A673 (cell line): Measurements from ENCODE around the gene CDK12. TPM values are rescaled to one million over a fixed set of nuclear protein-coding genes. Genes with fewer than 3 reads are reported as not detected.
A peak's percentile ranks its signal among the peaks of the same experiment; 100 is the strongest.

Source experiments
- BruUV-seq: library from RNA; stranded (reverse); fragments of 400-500 nt; replicated peaks from 2 replicates; lab custom pipeline; 2021; lab: Mats Ljungman, UMichigan
- CTCF ChIA-PET: fragments of 300-600 bp; sonication (Branson Sonifier 250); formaldehyde crosslinking; loops from one replicate; lab custom pipeline; 2022; ENCODE audit warnings: antibody characterized with exemption; lab: Charles Lee
- POLR2A ChIA-PET: fragments of 300-600 bp; sonication (Branson Sonifier 250); formaldehyde crosslinking; loops from one replicate; lab custom pipeline; 2022; ENCODE audit warnings: antibody characterized with exemption; ENCODE audit not compliant: low non-redundant PET; lab: Charles Lee
- DNase-seq: peaks from one replicate; pipeline ENCODE4 v3.0.0-alpha.2; 2015; ENCODE audit warnings: low spot score
- H3K27ac ChIP-seq: fragments of 200-600 bp; sonication (generic); 2 replicates; pipeline ENCODE4 v1.5.1; 2016; ENCODE audit warnings: mixed run types, low read depth, mild to moderate bottlenecking, mixed read lengths, antibody characterized with exemption, low read length; ENCODE audit not compliant: poor library complexity, severe bottlenecking
- H3K27me3 ChIP-seq: fragments of 200-600 bp; sonication (generic); replicated peaks from 2 replicates; pipeline ENCODE4 v1.6.1; 2017; ENCODE audit warnings: mixed run types, low read depth, mild to moderate bottlenecking, mixed read lengths, antibody characterized with exemption, low read length; ENCODE audit not compliant: insufficient read depth, poor library complexity
- H3K36me3 ChIP-seq: fragments of 200-600 bp; sonication (generic); 2 replicates; pipeline ENCODE4 v1.6.1; 2016; ENCODE audit warnings: mixed run types, mild to moderate bottlenecking, mixed read lengths, antibody characterized with exemption, low read length; ENCODE audit not compliant: insufficient read depth, poor library complexity, severe bottlenecking
- H3K4me1 ChIP-seq: fragments of 200-600 bp; sonication (generic); 2 replicates; pipeline ENCODE4 v1.6.1; 2017; ENCODE audit warnings: mixed run types, mild to moderate bottlenecking, mixed read lengths, antibody characterized with exemption, low read length; ENCODE audit not compliant: insufficient read depth, poor library complexity, severe bottlenecking
- H3K4me3 ChIP-seq: fragments of 200-600 bp; sonication (generic); 2 replicates; pipeline ENCODE4 v1.5.1; 2016; ENCODE audit warnings: low read depth, mixed run types, mild to moderate bottlenecking, mixed read lengths, low read length; ENCODE audit not compliant: poor library complexity, severe bottlenecking
- H3K9me3 ChIP-seq: fragments of 200-600 bp; sonication (generic); 2 replicates; pipeline ENCODE4 v1.6.1; 2016; ENCODE audit warnings: mixed run types, low read depth, mild to moderate bottlenecking, mixed read lengths, antibody characterized with exemption, low read length; ENCODE audit not compliant: poor library complexity, severe bottlenecking
- CTCF ChIP-seq: fragments of 300-800, 200-600 bp; sonication (generic); conservative IDR thresholded peaks from 2 replicates; pipeline ENCODE4 v1.5.1; 2017; ENCODE audit warnings: low read depth, mild to moderate bottlenecking, antibody characterized with exemption, low read length, moderate library complexity, mixed read lengths
- EZH2 ChIP-seq: fragments of 200-600 bp; sonication (generic); IDR thresholded peaks from 2 replicates; pipeline ENCODE4 v1.6.1; 2017; ENCODE audit warnings: borderline replicate concordance, low read depth, mild to moderate bottlenecking, mixed read lengths, antibody characterized with exemption, low read length; ENCODE audit not compliant: poor library complexity, severe bottlenecking
- intact Hi-C: fragments of 100-400 bp; cut with micrococcal nuclease; formaldehyde crosslinking; loops from one replicate; pipeline ENCODE4 v1.10.0; 2022; ENCODE audit not compliant: unreplicated experiment
- total RNA-seq: library from RNA; stranded (reverse); gene quantifications from 2 replicates; pipeline ENCODE4 v1.2.3, GENCODE V29; 2021

Gene CDK12
- total RNA-seq, 1 experiment from 2014 or later, result 43.5 TPM

GRCh38 chr17:39527220-39527813, 66.0 kb downstream of the CDK12 start:
- Histone ChIP-seq H3K36me3 (peaks cover 32% of the 10 kb centered on the region), H3K9me3 (no peaks in the 10 kb centered on the region), H3K27ac (no peak overlapping the region), H3K4me1 (no peaks in the 10 kb centered on the region), H3K4me3 (no peak overlapping the region), H3K27me3 (no peaks in the 10 kb centered on the region)
- intact Hi-C loops, result no loop called here
- no TSS peak for BruUV-seq
- TF ChIP-seq EZH2, result no peak
- peak; percentile 47 for TF ChIP-seq CTCF
- DNase-seq, result peak; percentile 23
- POLR2A ChIA-PET, result no interaction called here
- CTCF ChIA-PET, result no interaction called here

GRCh38 chr17:39529455-39529854, 68.2 kb downstream of the CDK12 start:
- no TSS peak for BruUV-seq
- no peaks in the 10 kb centered on the region for H3K27me3 ChIP-seq
- peaks cover 25% of the 10 kb centered on the region for H3K36me3 ChIP-seq

DNA sequence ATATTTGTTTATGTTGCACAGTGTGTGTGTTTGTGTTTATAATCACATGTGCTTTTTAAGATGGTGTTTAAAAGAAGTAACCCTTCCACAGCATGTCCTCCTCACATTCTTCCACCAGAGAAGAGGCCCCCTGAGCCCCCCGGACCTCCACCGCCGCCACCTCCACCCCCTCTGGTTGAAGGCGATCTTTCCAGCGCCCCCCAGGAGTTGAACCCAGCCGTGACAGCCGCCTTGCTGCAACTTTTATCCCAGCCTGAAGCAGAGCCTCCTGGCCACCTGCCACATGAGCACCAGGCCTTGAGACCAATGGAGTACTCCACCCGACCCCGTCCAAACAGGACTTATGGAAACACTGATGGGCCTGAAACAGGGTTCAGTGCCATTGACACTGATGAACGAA, 69.2 kb downstream of the CDK12 start:
- Histone ChIP-seq H3K4me3 (no peak overlapping the region), H3K4me1 (no peaks in the 10 kb centered on the region), H3K36me3 (peaks cover 15% of the 10 kb centered on the region), H3K27me3 (no peaks in the 10 kb centered on the region), H3K27ac (no peak overlapping the region), H3K9me3 (no peaks in the 10 kb centered on the region)
- DNase-seq, result no peak
- intact Hi-C loops, result no loop called here
- BruUV-seq, result no TSS peak
- ChIA-PET CTCF (no interaction called here), POLR2A (no interaction called here)
- TF ChIP-seq CTCF (no peak), EZH2 (no peak)

More at GRCh38 chr17:39529455-39529854, 68.2 kb downstream of the CDK12 start:
- Histone ChIP-seq H3K4me1 (no peaks in the 10 kb centered on the region), H3K27ac (no peak overlapping the region), H3K4me3 (no peak overlapping the region), H3K9me3 (no peaks in the 10 kb centered on the region)
- CTCF ChIA-PET, result no interaction called here
- no peak for DNase-seq
- intact Hi-C loops, result no loop called here
- POLR2A ChIA-PET, result no interaction called here
- TF ChIP-seq CTCF, result no peak
- no peak for TF ChIP-seq EZH2
